ENCODE data around the gene CCDC71L. TPM values are rescaled to one million over a fixed set of nuclear protein-coding genes. Genes with fewer than 3 reads are reported as not detected.
"Not testable (repeated sequence)": the region's sequence is repeated elsewhere in the genome, so short reads cannot be mapped to it uniquely, and the experiment has no call there.

The CCDC71L gene
- total RNA-seq, 4 donors from 2014 or later, result 19.0 to 36.9 (median 22.8) TPM

DNA sequence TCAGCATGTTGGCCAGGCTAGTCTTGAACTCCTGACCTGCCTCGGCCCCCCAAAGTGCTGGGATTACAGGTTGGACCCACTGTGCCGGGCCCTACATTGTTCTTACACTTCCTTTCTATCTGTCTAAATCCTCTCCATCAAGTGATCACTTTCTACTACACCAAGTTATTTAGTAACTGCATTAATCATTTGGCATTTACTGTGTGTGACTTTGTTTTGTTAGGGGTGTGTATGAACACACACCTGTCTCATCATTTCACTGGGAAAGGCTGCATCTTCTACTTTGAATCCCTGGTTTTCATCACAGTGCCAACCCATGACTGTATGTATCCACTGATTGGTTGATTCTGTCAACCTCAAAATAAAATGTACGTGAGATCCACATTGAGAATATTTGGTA is 23.0 kb upstream of the CCDC71L start:
- no peak for DNase-seq (ENCODE audit: low spot score in 2 of 2)
- Histone ChIP-seq H3K4me1 (no peaks in the 10 kb centered on the region), H3K27ac (no peak overlapping the region), H3K36me3 (no peaks in the 10 kb centered on the region), H3K27me3 (no peaks in the 10 kb centered on the region), H3K4me3 (no peak overlapping the region), H3K9me3 (peaks cover 0 to 11% (median 0%) of the 10 kb centered on the region in 4 donors)
- WGBS, 2 donors, result 85 to 92% methylated on average over 3 of the region's 3 CpGs
- TF ChIP-seq EP300 (IDR thresholded peaks at IDR 0.05) (no peak), POLR2A (IDR thresholded peaks at IDR 0.05) (no peak)
- TF ChIP-seq, protein P1, sequence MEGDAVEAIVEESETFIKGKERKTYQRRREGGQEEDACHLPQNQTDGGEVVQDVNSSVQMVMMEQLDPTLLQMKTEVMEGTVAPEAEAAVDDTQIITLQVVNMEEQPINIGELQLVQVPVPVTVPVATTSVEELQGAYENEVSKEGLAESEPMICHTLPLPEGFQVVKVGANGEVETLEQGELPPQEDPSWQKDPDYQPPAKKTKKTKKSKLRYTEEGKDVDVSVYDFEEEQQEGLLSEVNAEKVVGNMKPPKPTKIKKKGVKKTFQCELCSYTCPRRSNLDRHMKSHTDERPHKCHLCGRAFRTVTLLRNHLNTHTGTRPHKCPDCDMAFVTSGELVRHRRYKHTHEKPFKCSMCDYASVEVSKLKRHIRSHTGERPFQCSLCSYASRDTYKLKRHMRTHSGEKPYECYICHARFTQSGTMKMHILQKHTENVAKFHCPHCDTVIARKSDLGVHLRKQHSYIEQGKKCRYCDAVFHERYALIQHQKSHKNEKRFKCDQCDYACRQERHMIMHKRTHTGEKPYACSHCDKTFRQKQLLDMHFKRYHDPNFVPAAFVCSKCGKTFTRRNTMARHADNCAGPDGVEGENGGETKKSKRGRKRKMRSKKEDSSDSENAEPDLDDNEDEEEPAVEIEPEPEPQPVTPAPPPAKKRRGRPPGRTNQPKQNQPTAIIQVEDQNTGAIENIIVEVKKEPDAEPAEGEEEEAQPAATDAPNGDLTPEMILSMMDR (IDR thresholded peaks at IDR 0.05), result no peak

GRCh38 chr7:106681815-106682495 is 21.0 kb upstream of the CCDC71L start:
- WGBS, 2 donors, result 71 to 78% methylated on average over 5 of the region's 5 CpGs
- Histone ChIP-seq H3K9me3 (peaks cover 0 to 5% (median 0%) of the 10 kb centered on the region in 4 donors), H3K27ac (no peak overlapping the region), H3K36me3 (no peaks in the 10 kb centered on the region), H3K27me3 (no peaks in the 10 kb centered on the region), H3K4me3 (no peak overlapping the region), H3K4me1 (no peaks in the 10 kb centered on the region)
- no peak for DNase-seq (ENCODE audit: low spot score in 2 of 2)
- TF ChIP-seq EP300 (IDR thresholded peaks at IDR 0.05) (no peak), POLR2A (IDR thresholded peaks at IDR 0.05) (no peak)
- TF ChIP-seq, protein P1 (IDR thresholded peaks at IDR 0.05), result no peak

DNA sequence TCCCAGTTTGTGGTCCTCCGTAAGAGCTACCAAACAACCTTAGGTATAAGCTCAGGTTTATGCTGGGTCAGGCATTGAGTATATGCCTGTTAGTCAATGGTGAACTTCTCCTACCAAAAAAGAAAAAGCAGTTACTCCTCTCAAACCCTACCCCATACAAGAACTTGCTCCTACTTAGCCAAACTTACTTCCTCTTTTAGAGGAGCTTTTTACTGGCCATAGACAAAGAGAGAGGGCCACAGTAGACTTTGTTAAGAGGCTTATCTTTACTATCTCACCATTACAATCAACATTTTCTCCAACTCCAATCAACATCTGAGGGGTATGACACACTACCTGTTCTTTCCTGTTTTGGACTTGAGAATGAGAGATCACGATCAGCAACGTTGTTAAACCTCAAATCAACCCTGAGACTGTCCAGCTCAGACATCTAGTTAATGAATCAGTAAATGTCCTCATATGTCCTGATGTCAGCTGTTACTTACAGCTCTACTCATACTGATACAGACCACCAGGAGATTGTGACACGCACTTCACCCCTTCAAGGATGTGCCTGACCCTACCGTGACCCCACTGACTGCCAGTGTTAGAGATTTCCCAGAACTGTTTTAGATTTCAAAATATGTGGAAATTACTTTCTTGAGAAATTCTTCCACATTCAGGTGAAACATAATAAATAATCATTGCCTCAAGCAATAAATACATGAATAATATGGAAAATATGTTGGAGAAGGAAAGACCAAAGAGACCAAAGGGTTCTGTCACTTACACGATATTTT is 18.4 kb upstream of the CCDC71L start:
- no peak for DNase-seq (ENCODE audit: low spot score in 2 of 2)
- no peak for TF ChIP-seq EP300 (IDR thresholded peaks at IDR 0.05)
- TF ChIP-seq, protein P1 (IDR thresholded peaks at IDR 0.05), result no peak
- TF ChIP-seq POLR2A (IDR thresholded peaks at IDR 0.05), result no peak
- Histone ChIP-seq H3K4me3 (no peak overlapping the region), H3K27me3 (no peaks in the 10 kb centered on the region), H3K4me1 (no peaks in the 10 kb centered on the region), H3K9me3 (no peaks in the 10 kb centered on the region), H3K27ac (no peak overlapping the region), H3K36me3 (no peaks in the 10 kb centered on the region)
- 81 to 82% methylated on average over 6 of the region's 6 CpGs for WGBS, 2 donors

GRCh38 chr7:106678795-106679152 is 17.8 kb upstream of the CCDC71L start:
- no peaks in the 10 kb centered on the region for H3K36me3 ChIP-seq
- no peaks in the 10 kb centered on the region for H3K4me1 ChIP-seq
- H3K27ac ChIP-seq, result no peak overlapping the region
- DNase-seq (ENCODE audit: low spot score in 2 of 2), result no peak
- H3K9me3 ChIP-seq, result no peaks in the 10 kb centered on the region
- 84 to 85% methylated on average over 3 of the region's 3 CpGs for WGBS, 2 donors
- no peak for TF ChIP-seq POLR2A (IDR thresholded peaks at IDR 0.05)
- TF ChIP-seq, protein P1 (IDR thresholded peaks at IDR 0.05), result no peak
- TF ChIP-seq EP300 (IDR thresholded peaks at IDR 0.05), result no peak
- no peak overlapping the region for H3K4me3 ChIP-seq
- no peaks in the 10 kb centered on the region for H3K27me3 ChIP-seq

- DNase-seq (ENCODE audit: low spot score in 2 of 2); H3K36me3 ChIP-seq; H3K4me1 ChIP-seq; H3K9me3 ChIP-seq; H3K27ac ChIP-seq; H3K4me3 ChIP-seq; H3K27me3 ChIP-seq: not testable (repeated sequence)
- WGBS, 2 donors, result 86 to 88% methylated on average over 2 of the region's 2 CpGs
These were observed 15.5 kb upstream of the CCDC71L start for GRCh38 chr7:106676506-106676905.

- not testable (repeated sequence) for DNase-seq (ENCODE audit: low spot score in 2 of 2); H3K27ac ChIP-seq; H3K27me3 ChIP-seq; H3K36me3 ChIP-seq; H3K4me1 ChIP-seq; H3K9me3 ChIP-seq; H3K4me3 ChIP-seq
- WGBS, 2 donors, result 79 to 85% methylated on average over 2 of the region's 2 CpGs
These were observed 12.7 kb upstream of the CCDC71L start for GRCh38 chr7:106673688-106674087.

- H3K4me3 ChIP-seq; H3K27me3 ChIP-seq; DNase-seq (ENCODE audit: low spot score in 2 of 2); H3K36me3 ChIP-seq; H3K4me1 ChIP-seq; H3K9me3 ChIP-seq; H3K27ac ChIP-seq: not testable (repeated sequence)
- 86 to 93% methylated on average over 8 of the region's 8 CpGs for WGBS, 2 donors
These were observed 11.0 kb upstream of the CCDC71L start for GRCh38 chr7:106671930-106672329.

All from tibial nerve (tissue), 4 donors.